AG04450 (cell line): ENCODE results near the gene EBF3. TPM values are rescaled to one million over a fixed set of nuclear protein-coding genes. Genes with fewer than 3 reads are reported as not detected.

Experiments used
- CTCF ChIA-PET: fragments of 300-600, 350-600 bp; formaldehyde crosslinking; extraction: SDS; loops from one replicate; lab custom pipeline; 2022; ENCODE audit warnings: antibody characterized with exemption, inconsistent platforms; lab: Charles Lee
- POLR2A ChIA-PET: fragments of 350-600 bp; formaldehyde crosslinking; extraction: SDS; loops from one replicate; lab custom pipeline; 2021; ENCODE audit warnings: antibody characterized with exemption, inconsistent platforms; lab: Yijun Ruan, JAX
- DNase-seq: peaks from one replicate; pipeline ENCODE4 v3.0.0-alpha.2; 2011; ENCODE audit warnings: low read depth, low spot score
- H3K27ac ChIP-seq: one replicate; pipeline ENCODE4 v1.5.1; 2012; ENCODE audit warnings: low read depth, low read length, control low read depth
- H3K27me3 ChIP-seq: one replicate; pipeline ENCODE4 v1.6.0; 2012; ENCODE audit warnings: low read length; ENCODE audit not compliant: control insufficient read depth, insufficient read depth
- H3K4me3 ChIP-seq: 2 replicates; pipeline ENCODE4 v1.5.1; 2011; ENCODE audit warnings: mild to moderate bottlenecking, low read depth, low read length, control low read depth
- H3K9me3 ChIP-seq: 2 replicates; pipeline ENCODE4 v1.5.1; 2012; ENCODE audit warnings: low read length; ENCODE audit not compliant: control insufficient read depth, insufficient read depth
- polyA plus RNA-seq: library from polyadenylated mRNA; depleted of rRNA; stranded (reverse); fragments of >200 nt; gene quantifications from 2 replicates; pipeline ENCODE4 v1.2.3, GENCODE V29; 2011
- TF ChIP-seq, protein P1 (sequence below): IDR thresholded peaks from 2 replicates; pipeline ENCODE4 v1.5.1; 2011; ENCODE audit warnings: low read depth, low read length, control low read depth, inconsistent platforms

Gene EBF3
- polyA plus RNA-seq, 1 experiment, result 0.01 TPM

DNA sequence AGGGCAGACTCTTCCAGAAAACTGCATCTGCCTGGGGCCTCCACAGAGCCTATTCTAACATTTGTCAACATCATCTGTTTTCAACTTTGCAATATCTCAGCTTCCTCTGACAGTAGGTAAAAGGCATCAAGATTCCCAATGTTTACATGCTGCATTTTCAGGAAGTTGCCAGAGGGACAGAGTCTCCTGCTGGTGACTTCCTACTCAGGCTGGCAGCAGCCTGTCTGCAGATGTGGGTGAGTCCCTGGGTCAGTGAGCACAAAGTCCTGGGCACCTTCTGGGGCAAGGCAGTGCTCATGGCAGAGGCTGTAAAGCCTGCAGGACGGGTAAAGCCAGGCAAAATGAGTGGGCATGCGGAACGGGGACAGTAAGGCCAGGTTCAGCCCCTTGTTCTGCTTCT lies 69.4 kb downstream of the EBF3 start:
- Histone ChIP-seq H3K9me3 (peaks cover 7% of the 10 kb centered on the region; the same call in 1 of the 2 replicates), H3K27ac (no peak overlapping the region), H3K27me3 (peaks cover 7% of the 10 kb centered on the region), H3K4me3 (no peak overlapping the region)
- CTCF ChIA-PET, result no interaction called here
- no peak for DNase-seq
- TF ChIP-seq, protein P1, sequence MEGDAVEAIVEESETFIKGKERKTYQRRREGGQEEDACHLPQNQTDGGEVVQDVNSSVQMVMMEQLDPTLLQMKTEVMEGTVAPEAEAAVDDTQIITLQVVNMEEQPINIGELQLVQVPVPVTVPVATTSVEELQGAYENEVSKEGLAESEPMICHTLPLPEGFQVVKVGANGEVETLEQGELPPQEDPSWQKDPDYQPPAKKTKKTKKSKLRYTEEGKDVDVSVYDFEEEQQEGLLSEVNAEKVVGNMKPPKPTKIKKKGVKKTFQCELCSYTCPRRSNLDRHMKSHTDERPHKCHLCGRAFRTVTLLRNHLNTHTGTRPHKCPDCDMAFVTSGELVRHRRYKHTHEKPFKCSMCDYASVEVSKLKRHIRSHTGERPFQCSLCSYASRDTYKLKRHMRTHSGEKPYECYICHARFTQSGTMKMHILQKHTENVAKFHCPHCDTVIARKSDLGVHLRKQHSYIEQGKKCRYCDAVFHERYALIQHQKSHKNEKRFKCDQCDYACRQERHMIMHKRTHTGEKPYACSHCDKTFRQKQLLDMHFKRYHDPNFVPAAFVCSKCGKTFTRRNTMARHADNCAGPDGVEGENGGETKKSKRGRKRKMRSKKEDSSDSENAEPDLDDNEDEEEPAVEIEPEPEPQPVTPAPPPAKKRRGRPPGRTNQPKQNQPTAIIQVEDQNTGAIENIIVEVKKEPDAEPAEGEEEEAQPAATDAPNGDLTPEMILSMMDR, result no peak
- POLR2A ChIA-PET, result no interaction called here

DNA sequence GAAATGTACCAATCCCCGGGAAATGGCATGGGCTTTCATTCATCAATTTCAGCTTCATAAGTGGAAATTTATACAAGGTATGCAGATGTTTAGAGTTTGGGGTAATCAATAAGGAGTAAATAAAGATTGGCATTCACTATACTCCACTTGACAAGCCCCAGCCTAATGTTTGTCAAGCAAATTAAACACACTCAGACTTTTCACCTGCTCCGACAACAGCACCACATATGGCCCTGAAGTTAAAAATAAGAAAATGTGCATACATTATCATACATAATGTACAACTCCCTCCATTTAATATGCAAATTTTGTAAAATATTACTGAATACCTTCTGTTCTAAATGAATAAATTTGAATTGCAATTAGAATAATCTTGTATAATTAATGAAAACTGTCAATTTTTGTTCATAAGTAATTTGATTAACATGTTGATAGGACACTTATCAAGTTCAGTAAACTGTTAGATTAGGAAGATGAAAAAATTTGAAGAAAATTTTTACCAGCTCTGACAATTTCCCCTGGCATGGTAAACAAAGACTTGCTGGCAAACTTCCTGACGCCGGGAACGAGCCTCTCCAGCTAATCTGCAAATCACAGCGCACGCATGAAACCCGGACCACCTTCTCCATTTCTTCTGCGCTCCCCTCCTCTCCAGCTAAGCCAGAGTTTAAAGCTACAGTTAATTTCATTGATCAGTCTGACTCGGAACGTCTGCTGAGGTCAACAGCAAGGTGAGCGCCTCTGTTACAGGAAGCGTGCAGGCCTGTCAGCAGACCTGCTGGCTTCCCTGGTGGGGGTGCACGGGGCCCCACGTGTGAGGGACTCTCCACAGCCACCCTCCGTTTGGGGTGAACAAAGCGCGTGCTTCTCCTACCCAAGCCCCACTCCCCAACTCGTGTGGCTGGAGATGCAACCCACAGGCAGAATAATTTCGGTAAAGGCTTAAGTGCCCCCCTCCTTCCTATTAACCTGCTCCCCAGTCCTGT lies 70.7 kb downstream of the EBF3 start:
- CTCF ChIA-PET, result no interaction called here
- Histone ChIP-seq H3K27ac (no peak overlapping the region), H3K4me3 (no peak overlapping the region), H3K27me3 (no peaks in the 10 kb centered on the region), H3K9me3 (peaks cover 15% of the 10 kb centered on the region; the same call in 1 of the 2 replicates)
- TF ChIP-seq, protein P1, result no peak
- POLR2A ChIA-PET, result no interaction called here
- DNase-seq, result no peak

DNA sequence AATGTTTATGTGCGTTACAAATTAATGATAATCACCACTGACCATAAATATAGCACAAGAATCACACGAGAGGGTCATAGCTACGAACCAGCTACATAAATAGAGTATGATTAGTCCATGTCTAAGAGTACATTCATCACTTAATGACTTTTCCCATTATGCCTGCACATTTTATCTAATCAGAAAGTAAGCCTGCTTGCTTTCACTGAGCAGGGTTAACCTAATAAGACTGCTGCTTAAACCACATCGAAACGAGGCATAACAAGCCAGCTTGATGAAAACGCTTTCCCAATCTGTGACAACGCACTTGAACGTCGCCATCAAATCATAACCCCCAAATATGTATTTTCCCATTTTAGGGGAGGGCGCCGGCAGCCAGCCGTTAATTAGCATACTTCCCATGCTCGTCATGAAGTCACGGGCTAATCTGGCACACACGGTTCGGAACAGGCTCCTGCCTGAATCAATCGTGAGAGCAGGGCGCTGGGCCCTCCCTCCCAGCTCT lies 71.5 kb downstream of the EBF3 start:
- DNase-seq, result no peak
- H3K9me3 ChIP-seq, result peaks cover 23% of the 10 kb centered on the region; the same call in 1 of the 2 replicates
- H3K27ac ChIP-seq, result no peak overlapping the region
- H3K27me3 ChIP-seq, result no peaks in the 10 kb centered on the region
- no peak overlapping the region for H3K4me3 ChIP-seq
- ChIA-PET CTCF (no interaction called here), POLR2A (no interaction called here)
- TF ChIP-seq, protein P1, result no peak

DNA sequence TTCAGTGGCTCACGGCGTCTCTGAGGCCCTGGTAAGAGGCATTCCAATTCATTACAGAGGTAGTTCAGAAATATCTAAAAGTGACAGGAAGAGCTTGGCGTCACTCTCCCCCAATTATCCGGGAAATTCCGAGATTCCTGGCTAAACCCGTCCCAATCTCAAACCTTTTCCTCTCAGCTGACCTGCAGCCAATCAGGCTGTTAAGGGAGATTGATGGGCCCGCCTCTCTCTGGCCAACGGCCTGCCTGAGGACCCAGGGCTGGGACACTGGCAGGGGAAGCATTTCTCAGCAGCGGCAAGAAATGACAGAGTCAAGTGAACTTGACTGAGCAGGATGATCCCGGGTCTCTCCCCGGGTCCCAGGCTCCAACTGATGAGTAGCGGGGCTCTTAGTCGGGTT lies 72.3 kb downstream of the EBF3 start:
- TF ChIP-seq, protein P1, result no peak
- ChIA-PET CTCF (no interaction called here), POLR2A (no interaction called here)
- no peaks in the 10 kb centered on the region for H3K27me3 ChIP-seq
- no peak overlapping the region for H3K27ac ChIP-seq
- peaks cover 21% of the 10 kb centered on the region; the same call in 1 of the 2 replicates for H3K9me3 ChIP-seq
- H3K4me3 ChIP-seq, result no peak overlapping the region
- DNase-seq, result no peak

DNA sequence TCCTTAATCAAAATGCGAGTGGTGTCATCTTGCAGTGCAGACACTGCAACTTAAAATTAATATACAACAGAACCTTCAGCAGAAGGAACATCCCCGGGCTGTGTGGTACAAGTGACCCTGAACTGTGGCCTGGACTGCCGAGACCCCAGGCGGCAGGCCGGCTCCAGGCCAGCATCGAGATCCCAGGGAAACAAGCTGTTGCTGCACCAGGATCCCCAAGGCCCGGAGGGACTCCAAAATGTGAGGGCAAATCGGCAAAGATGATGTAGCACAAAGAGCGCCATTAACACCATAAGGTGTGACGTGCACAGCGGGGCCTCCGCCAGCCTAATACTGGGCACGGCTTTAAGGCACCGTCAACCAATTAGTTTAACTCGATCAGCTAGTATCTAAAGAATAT lies 73.9 kb downstream of the EBF3 start:
- TF ChIP-seq, protein P1, result no peak
- H3K4me3 ChIP-seq, result no peak overlapping the region
- CTCF ChIA-PET, result interaction anchor here (0.9 kb wide), 1 partner anchor 238 kb away, joined by 3 read pairs; no protein-coding TSS in a partner anchor
- H3K9me3 ChIP-seq, result peaks cover 16% of the 10 kb centered on the region; the same call in 1 of the 2 replicates
- H3K27ac ChIP-seq, result no peak overlapping the region
- H3K27me3 ChIP-seq, result no peaks in the 10 kb centered on the region
- POLR2A ChIA-PET, result no interaction called here
- DNase-seq, result no peak
